ENCODE data around the gene FAM20C.
A peak's percentile ranks its signal among the peaks of the same experiment; 100 is the strongest.

FAM20C gene

DNA sequence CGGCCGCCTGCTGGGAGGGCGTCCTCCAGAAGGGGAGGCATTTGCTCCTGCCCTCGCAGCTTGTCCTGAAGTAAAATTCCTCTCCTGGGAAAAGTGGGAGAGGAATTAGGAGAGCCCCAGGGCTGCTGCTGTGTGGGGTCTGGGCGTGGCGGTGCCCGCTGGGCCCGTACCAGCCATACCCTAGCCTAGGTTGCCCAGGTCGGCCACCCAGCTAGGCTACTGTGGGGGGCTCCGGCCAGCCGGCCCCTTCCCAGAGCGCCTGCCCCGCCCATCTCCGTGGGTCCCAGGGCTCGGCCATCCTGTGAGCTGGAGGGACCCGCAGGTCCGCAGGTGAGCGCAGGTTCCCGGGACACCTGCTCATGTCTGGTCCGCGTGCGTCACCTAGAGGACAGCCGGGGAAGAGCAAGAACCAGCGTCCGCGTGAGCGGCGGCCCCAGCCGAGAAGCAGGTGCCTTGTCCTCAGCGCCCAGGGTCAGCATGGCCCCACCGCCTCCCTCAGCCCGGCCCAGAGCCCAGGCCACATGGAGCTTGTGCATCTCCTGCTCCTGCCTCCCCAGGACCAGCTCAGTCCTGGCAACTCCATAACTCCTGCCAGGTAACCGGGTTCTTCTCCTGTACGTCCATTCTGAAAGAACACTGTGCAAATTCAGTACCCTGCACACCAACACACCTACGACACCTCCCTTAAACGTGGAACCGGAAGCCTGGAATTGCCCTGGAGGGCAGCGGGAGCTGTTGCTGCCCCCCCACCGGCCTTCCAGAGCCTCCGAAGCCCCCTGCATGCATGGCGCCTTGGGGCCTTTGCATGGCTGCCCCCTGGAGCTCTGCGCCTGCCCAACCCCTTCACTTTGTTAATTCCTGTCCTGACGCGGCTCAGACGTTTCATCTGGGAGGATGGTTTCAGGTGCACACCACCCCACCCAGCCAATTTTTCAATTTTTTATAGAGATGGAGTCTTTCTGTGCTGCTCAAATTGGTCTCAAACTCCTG is 74.8 kb downstream of the FAM20C start:
- DNase-seq (ENCODE audit: low spot score) = no peak
- FAIRE-seq = no peak

DNA sequence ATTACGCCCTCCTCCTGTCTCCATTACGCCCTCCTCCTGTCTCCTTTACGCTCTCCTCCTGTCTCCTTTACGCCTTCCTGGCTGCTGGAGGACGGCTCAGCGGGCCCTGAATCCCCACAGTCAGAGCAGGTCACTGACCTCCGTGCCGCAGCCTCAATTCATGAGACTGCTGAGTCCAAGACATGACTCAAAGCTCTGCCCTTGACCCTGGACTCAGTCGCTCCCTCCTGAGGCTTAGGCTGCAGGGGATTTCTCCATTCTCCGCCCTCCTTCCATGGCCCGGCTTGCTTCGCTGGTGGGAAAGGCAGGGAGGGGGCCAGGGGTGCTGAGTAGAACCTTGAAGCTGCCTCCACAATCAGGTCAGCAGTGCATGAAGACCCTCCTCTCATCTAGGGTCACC is 76.6 kb downstream of the FAM20C start:
- no peak for FAIRE-seq

DNA sequence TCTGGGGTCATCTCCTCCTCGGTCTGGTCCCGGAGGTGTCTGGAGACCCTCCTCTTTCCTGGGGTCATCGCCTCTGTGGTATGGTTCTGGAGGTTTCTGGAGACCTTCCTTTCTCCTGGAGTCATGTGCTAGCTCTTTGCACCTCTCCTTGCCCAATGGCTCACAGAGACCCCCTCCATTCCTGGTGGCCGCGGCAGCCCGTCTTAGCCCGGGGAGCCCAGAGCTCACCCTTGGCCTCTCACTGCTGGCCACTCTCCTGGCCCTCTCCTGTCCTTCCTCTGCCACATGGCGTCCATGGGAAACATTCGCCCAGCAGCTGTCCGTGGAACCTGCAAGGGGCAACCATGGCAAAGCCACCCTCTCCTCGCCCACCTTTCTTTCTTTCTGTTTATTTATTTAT is 77.3 kb downstream of the FAM20C start:
- FAIRE-seq (no peak), DNase-seq (ENCODE audit: low spot score) (no peak)

More for the DNA sequence above, 76.6 kb downstream of the FAM20C start:
- DNase-seq (ENCODE audit: low spot score) = no peak

DNA sequence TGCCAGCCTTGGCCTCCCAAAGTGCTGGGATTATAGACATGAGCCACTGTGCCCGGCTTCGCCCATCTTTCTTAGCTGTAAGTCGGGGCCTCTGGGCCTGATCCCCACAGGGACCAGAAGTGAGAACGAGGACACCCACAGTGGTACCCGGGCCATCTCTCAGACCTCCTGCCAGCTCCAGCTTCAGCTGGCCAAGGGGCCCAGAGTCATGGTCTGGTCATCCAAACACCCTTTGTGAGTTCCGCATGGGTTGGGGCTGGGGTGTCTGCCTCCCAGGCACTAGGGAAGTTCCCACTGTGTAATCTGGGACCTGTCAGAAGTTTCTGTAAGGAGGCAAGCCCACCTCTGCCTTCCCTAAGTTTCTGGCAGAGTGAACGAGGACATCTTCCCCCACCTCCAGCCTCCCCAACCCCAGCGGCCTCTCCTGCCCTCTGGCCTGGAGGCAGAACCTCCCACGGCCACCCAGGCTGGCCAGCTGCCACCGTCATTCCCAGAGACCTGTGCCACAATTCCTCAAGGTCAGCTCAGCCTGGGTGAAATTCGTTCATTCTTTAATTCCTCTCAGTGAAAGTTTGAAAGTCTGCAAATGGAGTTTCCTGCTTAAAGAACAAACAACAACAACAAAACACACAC is 78.1 kb downstream of the FAM20C start:
- FAIRE-seq = no peak
- no peak for DNase-seq (ENCODE audit: low spot score)

DNA sequence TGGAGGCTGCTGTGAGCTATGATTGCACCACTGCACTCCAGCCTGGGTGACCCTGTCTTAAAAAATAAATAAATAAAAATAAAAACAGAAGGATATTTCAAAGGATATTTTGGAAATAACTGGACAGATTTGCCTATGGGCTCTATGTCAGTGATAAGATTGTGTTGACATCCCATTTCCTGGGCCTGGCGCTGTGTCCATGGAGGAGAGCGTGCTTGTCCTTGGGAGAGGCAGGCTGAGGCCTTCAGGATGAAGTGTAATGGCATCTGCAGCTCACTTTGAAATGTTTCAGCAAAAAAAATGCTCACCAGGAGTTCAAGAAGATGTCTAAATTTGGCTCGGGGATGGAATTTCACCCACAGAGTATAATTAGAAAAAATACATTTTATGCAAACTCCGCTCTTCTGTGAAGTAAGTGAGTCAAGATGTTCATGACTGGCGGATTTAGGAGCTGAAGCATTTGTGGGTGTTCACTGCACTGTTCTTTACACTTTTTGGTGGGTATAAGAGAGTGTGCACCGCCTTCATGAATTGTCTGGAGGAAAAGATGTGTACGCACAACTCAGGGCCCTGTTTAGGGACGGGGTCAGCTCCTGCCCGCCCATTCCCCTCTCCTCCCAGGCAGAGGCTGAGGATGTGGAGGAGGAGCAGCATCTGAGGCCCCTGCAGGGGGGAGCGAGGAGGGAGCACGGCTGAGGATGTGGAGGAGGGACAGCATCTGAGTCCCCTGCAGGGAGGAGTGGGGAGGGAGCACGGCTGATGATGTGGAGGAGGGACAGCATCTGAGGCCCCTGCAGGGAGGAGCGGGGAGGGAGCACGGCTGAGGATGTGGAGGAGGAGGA is 79.1 kb downstream of the FAM20C start:
- FAIRE-seq (no peak), DNase-seq (ENCODE audit: low spot score) (no peak)

DNA sequence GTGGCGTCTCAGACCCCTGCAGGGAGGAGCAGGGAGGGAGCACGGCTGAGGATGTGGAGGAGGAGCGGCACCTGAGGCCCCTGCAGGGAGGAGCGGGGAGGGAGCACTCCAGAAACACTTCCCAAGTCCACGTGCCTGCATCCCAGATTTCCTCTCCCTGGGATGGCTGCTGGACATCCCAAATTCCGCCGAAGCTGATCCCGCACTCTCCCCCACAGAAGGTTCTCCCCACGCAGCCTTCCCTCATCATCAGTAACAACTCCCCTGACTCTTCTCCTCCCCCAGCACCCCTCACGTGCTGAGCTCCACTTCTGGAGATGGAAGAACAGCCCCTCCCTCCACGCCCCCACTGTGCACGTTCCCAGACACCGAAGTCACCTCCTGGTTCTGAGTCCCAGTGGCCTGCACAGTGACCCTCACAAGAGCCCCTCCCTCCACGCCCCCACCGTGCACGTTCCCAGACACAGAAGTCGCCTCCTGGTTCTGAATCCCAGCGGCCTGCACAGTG is 79.8 kb downstream of the FAM20C start:
- no peak for FAIRE-seq
- no peak for DNase-seq (ENCODE audit: low spot score)

DNA sequence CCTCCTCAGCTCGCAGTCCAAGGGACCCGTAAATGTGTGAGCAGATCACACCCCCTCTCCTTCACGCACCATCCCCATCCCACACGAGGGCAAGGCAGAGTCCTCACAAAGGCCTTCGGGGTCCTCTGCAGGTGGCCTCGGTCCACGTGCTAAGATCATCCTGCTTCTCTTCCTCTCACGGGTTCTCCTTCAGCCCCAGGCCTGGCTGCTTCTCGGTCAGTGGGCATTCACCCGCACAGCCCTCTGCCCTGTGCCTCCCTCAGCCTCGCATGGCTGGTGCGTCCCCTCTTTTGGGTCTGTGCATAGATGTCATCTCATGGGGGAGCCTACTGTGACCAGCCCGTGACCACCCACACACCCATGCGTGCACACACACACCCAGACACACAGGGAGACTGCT is 80.3 kb downstream of the FAM20C start:
- FAIRE-seq = no peak

DNA sequence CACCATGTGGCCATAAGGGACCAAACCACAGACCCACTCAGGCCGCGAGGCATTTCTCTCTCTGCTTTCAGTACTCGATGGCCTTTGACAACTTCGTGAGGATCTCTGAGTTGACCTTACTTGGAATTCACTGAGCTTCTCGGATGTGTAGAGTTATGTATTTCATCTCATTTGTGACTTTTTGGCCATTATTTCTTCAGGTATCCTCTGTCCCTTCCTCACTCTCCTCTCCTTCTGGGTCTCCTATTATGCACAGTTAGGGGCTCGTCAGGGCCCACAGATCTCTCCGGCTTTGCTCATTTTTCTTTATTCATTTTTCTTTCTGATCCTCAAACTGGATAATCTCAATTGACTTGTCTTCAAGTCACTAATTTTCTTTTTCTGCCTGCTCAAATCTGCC is 81.0 kb downstream of the FAM20C start:
- DNase-seq (ENCODE audit: low spot score) = no peak
- no peak for FAIRE-seq

More for the DNA sequence above, 80.3 kb downstream of the FAM20C start:
- no peak for DNase-seq (ENCODE audit: low spot score)

DNA sequence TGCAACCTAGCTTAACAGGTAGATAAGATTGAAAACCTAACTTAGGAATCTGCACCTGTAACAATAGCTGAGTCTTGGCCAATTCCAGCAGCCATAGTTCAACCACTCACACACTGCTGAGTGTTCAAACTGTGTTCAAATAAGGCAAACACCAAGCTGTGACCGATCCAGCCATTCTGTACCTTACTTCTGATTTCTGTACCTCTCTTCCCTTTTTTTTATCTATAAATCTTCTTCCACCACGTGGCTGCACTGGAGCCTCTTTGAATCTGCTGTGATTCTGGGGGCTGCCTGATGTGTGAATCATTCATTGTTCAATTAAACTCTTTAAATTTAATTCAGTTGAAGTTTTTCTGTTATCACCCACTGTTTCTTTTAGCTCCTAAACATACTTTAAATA is 81.9 kb downstream of the FAM20C start:
- FAIRE-seq (no peak), DNase-seq (ENCODE audit: low spot score) (no peak)

DNA sequence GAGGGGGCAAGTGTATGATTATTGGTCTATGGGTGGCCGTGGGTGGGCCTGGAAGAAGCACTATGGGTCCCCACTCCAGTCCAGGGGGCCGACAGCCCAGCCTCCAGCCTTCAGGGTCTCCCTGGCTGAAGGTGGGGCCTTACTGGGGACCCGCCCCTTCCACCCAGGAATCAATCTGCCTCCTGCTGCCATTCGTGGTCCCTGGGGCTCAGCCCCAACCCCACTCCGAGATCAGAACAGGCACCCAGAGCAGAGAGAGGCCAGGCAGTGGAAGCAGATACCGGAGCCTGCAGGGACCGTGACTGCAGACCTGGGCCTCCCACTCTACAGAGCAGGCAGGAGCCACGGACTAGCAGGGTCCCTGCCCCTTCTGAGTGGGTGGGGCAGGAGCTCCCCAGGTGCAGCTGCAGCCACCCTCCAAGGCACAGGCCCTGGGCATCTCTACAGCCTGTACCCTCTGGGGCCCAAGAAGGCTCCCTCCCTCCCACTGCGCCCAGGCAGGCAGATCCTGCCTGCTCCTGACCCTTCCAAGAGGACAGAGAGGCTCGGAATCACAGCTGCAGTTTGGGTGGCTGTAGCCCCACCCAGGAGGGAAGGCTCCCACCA is 84.0 kb downstream of the FAM20C start:
- DNase-seq (ENCODE audit: low spot score) (no peak), FAIRE-seq (no peak)

DNA sequence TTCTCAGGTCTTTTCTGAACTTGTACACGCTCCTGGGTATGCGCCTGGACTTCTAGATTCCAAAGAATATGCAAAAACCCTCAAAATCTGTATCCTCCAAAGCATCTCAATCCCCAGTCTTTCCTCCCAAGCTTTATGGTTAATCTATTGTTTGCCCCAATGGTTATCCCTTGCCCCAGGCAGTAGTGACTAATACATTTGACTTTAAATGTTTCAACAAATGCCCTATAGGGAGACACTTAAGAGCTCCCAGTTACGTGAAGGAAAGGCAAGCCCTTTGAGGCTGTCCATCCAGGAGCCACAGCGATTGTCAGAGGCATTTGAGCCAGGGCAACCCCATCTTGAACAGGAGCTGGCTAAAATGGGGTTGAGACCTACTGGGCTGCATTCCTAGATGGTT is 84.9 kb downstream of the FAM20C start:
- FAIRE-seq (no peak), DNase-seq (ENCODE audit: low spot score) (no peak)

DNA sequence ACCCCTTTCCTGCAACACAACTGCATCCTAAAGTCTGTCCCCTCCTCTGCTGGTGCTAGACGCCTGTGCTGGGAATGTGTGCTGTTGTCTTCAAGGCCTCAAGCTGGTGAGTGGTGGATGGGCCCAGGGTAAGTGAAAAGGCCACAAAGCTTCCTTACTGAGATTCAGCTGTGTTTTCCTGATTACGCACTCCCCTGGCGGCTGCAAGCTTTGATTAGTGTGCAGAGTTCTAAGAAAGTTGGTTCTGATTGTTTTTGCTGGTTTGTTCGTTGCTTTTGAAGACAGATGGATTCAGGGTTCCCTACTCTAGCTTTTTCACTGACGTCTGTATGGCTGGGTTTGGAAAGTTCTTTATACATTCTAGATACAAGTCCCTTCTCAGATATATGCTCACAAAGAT is 85.7 kb downstream of the FAM20C start:
- FAIRE-seq = no peak

DNA sequence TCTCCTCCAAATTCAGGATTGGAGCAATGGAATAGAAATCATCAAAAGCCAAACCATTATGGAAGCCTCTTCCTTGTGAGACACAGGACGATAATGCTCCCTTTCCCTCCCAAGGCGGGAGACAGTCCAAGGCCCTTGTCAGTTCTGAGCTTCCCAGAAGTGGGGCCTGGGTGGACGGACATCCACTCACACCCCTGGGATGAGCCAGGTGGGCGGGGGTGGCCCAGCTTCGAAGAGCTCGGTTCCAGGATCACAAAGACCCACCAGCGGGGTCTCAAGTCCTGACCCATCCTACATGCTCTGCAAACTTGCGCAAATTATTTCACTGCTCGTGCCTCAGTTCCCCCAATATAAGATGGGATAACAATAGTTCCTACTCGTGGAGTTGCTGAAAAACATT is 87.5 kb downstream of the FAM20C start:
- DNase-seq (ENCODE audit: low spot score) = no peak
- FAIRE-seq = no peak

More for the DNA sequence above, 85.7 kb downstream of the FAM20C start:
- DNase-seq (ENCODE audit: low spot score) = no peak

DNA sequence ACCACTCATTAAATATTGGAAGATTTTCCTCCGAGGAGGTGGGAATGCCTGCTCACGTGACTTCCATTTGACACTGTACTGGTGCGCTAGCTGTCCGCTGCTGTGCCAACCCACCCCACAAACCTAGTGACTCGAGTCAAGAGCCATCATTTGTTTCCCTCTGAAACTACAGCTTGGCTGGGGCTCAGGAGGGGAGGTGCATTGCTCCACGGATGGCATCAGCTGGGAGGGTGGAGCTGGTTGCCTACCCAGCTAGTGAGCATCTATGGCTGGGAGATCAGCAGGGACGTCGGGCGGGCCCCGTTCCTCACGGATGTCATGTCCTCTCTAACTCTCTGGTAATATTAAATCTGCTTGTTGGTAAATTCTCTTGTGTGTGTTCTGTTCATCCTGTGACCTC is 88.1 kb downstream of the FAM20C start:
- no peak for FAIRE-seq

DNA sequence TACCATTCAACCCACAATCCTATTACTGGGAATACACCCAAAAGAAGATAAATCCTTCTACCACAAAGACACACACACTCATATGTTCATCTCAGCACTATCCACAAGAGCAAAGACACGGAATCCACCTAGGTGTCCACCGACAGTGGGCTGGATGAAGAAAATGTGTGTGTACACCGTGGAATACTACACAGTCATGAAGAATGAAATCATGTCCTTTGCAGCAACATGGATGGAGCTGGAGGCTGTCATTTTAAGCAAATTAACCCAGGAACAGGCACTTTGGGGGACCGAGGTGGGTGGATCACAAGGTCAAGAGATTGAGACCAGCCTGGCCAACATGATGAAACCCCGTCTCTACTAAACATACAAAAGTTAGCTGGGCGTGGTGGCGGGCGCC is 89.3 kb downstream of the FAM20C start:
- no peak for FAIRE-seq

More for the DNA sequence above, 88.1 kb downstream of the FAM20C start:
- DNase-seq (ENCODE audit: low spot score) = no peak

DNA sequence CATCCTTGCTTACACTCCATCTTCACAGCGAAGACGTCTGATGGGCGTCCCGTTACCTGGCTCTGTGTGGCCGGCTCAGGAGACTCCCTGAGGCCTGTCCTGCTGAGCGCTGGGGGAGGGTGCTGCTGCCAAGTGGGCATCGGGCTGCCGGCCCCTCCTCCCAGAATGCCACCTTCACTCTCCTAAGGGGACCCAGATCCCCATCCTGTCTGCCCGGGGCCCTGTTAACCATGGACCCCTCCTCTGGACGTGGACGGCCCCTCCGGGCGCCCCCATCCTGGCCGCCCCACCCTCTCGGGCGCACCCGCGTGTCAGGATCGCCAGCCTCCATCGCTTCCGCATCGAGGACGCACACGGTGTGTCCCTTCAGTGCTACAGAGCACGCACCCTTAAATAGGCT is 90.2 kb downstream of the FAM20C start:
- DNase-seq (ENCODE audit: low spot score) (no peak), FAIRE-seq (no peak)

More for the DNA sequence above, 89.3 kb downstream of the FAM20C start:
- no peak for DNase-seq (ENCODE audit: low spot score)

DNA sequence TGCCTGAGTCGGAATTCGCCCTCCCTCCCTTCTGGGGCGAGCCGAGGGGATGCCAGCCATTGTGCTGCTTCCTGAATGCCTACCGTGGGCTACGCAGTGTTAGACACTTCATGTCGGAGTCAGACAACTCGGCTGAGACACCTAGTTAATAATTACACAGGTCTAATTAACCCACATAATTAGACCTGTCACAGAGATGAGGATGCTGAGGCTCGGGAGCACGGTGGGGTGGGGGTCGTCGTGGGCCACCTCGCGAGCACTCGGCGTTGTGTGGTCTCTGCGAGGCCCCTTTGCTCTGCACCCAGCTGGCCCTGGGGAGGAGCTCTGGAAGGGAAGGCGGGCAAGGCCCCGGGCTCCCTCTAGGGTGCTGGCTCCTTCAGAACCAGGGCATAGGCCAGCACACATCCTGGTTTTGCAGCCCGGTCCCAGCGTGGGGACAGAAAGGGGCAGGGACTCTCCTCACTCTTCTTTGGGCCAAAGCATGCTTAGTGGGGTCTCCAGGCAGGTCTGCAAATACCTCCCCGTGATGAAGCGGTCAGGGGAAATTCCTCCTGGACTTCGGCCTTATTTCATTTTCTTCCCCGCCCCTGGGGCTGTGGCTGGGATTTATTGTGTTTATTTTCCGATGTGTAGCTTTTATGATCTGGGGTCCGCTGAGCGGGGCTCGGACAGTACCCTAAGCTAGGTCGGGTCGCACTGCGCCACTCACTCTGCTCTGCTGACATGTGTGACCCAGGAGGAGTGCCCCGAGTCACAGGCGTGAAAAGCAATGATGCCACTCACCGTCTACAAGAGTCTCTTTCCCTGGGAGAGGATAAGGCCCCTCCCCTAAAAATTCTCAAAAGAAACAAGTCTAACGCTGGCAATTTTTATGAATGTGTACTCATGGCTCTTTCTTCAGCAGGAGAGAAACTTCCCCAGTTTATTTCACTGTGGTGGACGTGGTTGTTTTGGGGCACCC is 92.7 kb downstream of the FAM20C start:
- no peak for FAIRE-seq

DNA sequence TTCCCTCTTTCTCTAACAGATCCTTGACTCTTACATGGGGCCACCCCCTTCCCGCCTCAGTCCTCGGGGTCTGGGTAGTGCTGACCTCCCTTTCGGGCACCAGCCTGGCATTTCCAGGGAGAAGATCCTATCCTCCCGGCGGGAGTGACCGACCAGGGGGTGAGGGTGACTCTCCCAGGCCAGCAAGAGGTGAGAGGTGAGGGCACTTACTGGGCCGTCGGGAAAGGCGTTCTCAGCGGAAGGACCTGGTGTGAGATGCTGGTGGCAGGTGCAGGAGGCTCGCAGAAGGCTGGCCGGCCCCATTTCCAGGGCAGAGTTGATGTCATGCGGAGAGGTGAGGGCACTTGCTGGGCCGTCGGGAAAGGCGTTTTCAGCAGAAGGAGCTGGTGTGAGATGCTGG is 93.4 kb downstream of the FAM20C start:
- FAIRE-seq (no peak), DNase-seq (ENCODE audit: low spot score) (no peak)

More for the DNA sequence above, 92.7 kb downstream of the FAM20C start:
- DNase-seq (ENCODE audit: low spot score) = no peak

DNA sequence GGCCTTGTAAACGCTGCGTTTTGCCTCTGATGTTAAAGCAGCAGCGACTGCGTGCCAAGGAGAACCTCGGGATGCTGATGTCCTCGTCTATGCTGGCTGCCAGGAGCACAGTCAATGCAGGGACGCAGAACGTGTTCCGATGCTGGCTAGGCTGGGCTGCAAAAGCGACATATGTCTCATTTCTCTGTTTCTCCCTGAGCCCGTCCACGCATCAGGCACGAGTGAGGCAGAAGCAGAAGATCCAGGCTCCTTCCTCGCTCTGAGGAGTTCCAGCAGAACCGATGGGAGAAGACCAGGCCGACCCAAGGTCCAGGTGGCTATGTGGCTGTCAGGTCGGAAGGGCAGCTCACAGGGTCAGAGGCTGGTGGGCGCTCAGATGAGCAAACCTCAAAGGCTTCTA is 93.9 kb downstream of the FAM20C start:
- DNase-seq (ENCODE audit: low spot score) = no peak
- peak; percentile 52 for FAIRE-seq

DNA sequence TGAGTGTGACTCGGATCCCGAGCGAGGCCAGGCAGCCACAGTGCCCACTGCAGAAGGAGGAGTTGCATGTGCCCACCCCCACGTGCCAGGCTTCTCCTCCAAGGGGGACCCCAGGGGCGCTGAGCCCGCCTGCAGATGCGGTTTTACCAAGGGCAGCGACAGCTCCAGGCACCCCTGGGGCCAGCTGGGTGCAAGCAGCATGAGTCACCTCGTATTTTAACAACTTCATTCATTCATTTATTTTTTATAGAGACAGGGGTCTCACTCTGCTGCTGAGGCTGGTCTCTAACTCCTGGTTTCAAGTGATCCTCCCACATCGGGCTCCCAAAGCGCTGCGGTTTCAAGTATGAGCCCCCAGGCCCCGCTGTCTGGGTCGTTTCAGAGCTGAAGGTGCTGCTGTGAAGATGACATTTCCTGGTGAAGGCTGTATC is 96.3 kb downstream of the FAM20C start:
- FAIRE-seq = no peak
- DNase-seq (ENCODE audit: low spot score) = no peak
